Measurements from ENCODE around the gene SSNA1.

Gene SSNA1

DNA sequence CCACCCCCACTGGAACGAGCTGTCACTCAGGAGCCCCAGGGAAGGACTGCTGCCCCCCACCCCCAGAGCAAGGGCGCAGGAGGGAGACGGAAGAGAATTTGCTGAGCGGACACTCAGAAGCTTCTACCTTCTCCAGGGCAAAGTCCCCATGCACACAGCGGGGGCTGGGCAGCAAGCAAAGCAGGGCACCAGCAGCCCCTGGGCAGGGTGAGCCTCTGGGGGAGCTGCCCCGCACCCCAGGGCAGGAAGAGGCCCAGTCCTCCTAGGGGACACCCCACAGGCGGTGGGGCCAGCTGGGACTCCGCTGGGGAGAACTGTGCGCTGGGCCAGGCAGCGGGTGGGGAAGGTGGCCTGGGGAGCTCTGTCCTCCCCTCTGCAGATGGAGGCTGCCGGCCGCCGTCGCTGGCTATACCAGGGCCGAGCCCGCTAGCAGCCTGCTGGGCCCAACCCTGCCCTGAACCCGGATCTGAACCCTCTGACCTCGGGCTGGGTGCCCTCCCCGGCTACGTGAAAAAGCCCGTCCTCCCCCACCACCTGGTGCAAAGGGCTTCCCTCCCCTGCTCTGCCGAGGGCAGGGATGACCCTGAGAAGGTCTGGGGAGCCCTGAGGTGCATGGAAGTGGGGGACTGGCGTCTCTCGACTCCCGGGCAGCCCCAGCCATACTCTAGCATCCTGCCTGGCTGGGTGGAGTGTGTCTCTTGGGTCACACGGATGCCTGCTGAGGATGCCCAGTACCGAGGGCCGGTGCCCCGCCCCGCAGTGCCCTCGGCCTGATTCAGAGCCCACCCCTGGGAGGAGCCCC is 41.6 kb downstream of the SSNA1 start:
- no peak for DNase-seq (ENCODE audit: low spot score)
- no peak overlapping the region for H3K27ac ChIP-seq
- TF ChIP-seq, protein P1, sequence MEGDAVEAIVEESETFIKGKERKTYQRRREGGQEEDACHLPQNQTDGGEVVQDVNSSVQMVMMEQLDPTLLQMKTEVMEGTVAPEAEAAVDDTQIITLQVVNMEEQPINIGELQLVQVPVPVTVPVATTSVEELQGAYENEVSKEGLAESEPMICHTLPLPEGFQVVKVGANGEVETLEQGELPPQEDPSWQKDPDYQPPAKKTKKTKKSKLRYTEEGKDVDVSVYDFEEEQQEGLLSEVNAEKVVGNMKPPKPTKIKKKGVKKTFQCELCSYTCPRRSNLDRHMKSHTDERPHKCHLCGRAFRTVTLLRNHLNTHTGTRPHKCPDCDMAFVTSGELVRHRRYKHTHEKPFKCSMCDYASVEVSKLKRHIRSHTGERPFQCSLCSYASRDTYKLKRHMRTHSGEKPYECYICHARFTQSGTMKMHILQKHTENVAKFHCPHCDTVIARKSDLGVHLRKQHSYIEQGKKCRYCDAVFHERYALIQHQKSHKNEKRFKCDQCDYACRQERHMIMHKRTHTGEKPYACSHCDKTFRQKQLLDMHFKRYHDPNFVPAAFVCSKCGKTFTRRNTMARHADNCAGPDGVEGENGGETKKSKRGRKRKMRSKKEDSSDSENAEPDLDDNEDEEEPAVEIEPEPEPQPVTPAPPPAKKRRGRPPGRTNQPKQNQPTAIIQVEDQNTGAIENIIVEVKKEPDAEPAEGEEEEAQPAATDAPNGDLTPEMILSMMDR (IDR thresholded peaks at IDR 0.05), result no peak
- H3K4me3 ChIP-seq, result no peak overlapping the region

DNA sequence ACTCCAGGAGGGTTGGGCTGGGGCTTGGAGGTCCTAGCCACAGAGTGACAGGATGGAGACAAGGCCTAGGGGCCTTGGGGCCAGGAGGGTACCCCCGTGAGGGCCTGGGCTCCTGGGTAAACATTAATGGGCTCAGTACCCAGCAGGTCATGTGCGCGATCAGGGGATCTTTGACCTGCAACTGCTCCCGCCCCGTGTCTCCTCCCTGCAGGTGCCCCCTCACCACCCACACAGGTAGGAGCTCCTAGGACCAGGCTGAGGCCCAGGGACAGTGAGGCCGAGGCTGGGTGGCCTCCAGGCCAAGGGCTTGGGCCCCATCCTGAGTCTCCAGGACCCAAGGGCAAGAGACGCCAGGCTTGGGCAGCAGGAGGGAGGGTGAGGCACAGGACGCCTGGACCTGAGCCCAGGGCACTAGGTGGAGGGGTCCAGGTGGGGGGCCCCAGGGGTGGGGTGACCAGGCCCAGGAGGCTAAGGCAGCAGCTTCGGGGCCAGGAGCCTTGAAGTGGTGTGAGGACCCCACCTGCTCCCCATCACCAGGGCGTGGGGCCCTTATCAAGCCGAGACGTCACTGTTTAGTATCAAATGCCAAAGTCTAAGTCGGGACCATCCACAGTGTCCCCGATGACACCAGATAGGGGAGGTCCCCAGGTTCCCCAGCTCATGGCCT is 42.4 kb downstream of the SSNA1 start, which contains the start of gene SLC34A3:
Gene SLC34A3, plus strand, starts transcription at position 197 of the 667 bp plus-strand sequence. CDS start 802 bp downstream, outside the sequence.
- no peak for DNase-seq (ENCODE audit: low spot score)
- TF ChIP-seq, protein P1 (IDR thresholded peaks at IDR 0.05), result no peak
- no peak within 1 kb of the TSS for H3K4me3 ChIP-seq
- no peak within 1 kb of the TSS for H3K27ac ChIP-seq

DNA sequence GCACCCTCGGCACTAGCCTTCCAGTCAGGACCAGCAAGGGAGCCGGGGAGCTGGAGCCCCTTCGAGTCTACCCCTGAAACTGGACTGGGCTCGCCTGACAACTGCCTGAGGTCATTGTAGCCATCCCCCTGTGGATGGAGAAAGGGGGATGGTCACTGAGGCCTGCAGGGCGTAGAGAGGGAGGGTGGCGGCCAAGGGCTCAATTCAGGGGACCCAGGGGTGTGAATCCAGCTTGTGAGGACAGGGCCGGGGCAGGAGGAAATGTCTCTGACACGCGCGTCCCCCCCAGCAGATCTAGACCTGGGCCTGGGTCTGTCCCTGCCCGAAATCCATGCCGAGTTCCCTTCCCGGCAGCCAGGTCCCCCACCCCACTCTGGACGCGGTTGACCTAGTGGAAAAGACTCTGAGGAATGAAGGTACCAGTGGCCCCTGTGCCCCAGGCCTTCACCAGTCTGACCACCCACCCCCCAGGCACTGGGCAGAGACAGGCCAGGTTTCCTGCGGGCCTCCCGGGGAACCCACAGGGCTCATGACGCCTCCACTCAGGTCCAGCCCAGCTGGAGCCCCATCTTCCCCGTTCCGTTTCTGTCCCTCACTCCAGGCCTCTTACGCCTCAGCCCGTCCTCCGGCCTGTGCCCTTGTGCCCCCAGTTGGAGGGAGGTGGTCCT is 43.0 kb downstream of the SSNA1 start:
- Histone ChIP-seq H3K4me3 (no peak overlapping the region), H3K27ac (no peak overlapping the region)
- TF ChIP-seq, protein P1 (IDR thresholded peaks at IDR 0.05), result no peak
- DNase-seq (ENCODE audit: low spot score), result no peak

DNA sequence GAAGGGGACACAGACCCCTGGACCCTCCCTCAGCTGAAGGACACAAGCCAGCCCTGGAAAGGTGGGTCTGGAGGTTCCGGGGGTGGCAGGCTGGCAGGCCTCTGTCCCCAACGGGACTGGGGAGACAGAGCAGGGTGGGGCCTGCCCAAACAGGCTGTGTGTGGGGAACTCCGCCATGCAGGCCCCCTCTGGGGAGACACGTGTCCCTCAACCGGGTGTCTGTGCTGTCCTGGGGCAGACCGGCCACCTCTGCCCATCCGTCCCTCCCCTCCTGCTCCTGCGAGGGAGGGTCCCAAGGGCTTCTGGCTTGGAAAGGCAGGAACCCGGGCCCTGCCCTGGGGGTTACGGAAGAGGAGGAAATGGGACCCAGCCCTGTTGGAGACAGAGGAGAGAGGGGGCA is 43.6 kb downstream of the SSNA1 start:
- Histone ChIP-seq H3K27ac (no peak overlapping the region), H3K4me3 (no peak overlapping the region)
- DNase-seq (ENCODE audit: low spot score), result no peak
- TF ChIP-seq, protein P1 (IDR thresholded peaks at IDR 0.05), result no peak

DNA sequence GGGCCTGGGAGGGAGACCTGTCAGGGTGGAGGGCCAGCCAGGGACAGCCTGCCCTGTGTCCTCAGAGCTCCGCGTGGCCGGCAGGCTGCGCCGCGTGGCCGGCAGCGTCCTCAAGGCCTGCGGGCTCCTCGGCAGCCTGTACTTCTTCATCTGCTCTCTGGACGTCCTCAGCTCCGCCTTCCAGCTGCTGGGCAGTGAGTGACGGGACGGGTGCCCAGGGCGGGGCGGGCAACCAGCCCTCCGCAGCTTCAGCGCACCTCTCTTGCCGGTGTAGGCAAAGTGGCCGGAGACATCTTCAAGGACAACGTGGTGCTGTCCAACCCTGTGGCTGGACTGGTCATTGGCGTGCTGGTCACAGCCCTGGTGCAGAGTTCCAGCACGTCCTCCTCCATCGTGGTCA is 44.0 kb downstream of the SSNA1 start:
- no peak overlapping the region for H3K27ac ChIP-seq
- no peak overlapping the region for H3K4me3 ChIP-seq
- TF ChIP-seq, protein P1 (IDR thresholded peaks at IDR 0.05), result no peak
- DNase-seq (ENCODE audit: low spot score), result no peak

DNA sequence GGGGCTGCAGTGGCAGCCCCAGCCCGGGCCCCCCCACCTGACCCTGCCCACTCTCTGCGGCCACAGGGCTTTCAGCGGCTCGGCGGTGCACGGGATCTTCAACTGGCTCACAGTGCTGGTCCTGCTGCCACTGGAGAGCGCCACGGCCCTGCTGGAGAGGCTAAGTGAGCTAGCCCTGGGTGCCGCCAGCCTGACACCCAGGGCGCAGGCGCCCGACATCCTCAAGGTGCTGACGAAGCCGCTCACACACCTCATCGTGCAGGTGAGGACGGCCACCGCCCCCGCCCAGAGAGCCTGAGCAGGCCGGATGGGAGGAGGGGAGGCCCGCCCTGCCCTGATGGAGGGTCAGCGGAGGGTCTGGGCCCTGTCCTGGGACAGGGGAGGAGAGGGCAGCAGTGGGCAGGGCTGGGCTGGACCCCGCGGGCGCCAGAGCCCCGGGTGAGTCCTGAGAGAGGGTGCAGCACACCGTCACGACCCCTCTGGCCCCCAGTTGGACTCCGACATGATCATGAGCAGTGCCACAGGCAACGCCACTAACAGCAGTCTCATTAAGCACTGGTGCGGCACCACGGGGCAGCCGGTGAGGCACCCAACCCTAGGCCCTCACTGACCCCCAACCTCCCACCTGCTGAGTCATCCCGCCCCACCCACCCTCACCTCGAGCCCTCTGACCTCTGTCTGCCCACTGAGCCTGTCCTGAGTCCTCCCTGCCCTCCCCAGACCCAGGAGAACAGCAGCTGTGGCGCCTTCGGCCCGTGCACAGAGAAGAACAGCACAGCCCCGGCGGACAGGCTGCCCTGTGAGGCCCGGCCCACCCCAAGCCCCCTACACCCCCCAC is 44.9 kb downstream of the SSNA1 start:
- no peak overlapping the region for H3K27ac ChIP-seq
- no peak overlapping the region for H3K4me3 ChIP-seq
- no peak for DNase-seq (ENCODE audit: low spot score)
- TF ChIP-seq, protein P1 (IDR thresholded peaks at IDR 0.05), result no peak

All from coronary artery (tissue), 2 donors.